ENCODE measurements around the gene GRID1.

GRCh38 chr10:86213148-86213547 is 153.4 kb downstream of the GRID1 start:
- TF ChIP-seq CTCF (IDR thresholded peaks at IDR 0.05) (no peak), POLR2A (IDR thresholded peaks at IDR 0.05) (no peak)

Data from Peyer's patch (tissue), 4 donors.